Glomerular endothelial cell (primary cell): ENCODE results near the gene RENBP. TPM values are rescaled to one million over a fixed set of nuclear protein-coding genes. Genes with fewer than 3 reads are reported as not detected.
"Not testable (repeated sequence)": the region's sequence is repeated elsewhere in the genome, so short reads cannot be mapped to it uniquely, and the experiment has no call there.

ENCODE experiments used
- DNase-seq: peaks from one replicate; pipeline ENCODE4 v3.0.0-alpha.2; 2011; ENCODE audit warnings: low read depth, low spot score; ENCODE audit errors: extremely low read depth
- total RNA-seq: library from RNA; depleted of rRNA; stranded (reverse); fragments of >200 nt; gene quantifications from 2 replicates; pipeline ENCODE4 v1.2.3, GENCODE V29; 2015

The RENBP gene
- 19.0 and 23.7 TPM in 2 replicates for total RNA-seq

- no peak for DNase-seq
Observed at GRCh38 chrX:153944140-153944799, at the start of gene RENBP. Gene RENBP (minus strand): TSS chrX:153944643. CDS start chrX:153944610, 33 bp downstream.

GRCh38 chrX:153993978-153994377, 49.5 kb upstream of the RENBP start:
- DNase-seq: no peak

DNA sequence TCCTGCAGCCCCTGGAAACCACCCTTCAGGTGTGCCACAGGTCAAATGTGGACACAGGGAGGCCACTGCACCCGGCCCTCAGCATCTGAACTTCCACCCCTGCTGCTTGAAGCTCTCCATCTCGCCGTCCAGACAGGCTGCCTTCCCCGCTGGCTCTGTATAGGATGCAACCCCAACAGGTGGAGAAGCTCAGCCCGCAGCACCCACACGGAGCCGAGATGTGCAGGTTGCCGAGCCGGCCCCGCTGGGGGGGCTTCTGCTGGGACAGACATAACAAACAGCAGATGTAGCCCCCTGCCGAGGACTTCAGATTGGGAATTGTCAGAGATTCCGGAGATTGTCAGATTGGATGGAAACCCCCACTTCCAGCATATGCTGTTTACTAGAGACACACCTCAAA, 48.6 kb upstream of the RENBP start:
- no peak for DNase-seq

DNA sequence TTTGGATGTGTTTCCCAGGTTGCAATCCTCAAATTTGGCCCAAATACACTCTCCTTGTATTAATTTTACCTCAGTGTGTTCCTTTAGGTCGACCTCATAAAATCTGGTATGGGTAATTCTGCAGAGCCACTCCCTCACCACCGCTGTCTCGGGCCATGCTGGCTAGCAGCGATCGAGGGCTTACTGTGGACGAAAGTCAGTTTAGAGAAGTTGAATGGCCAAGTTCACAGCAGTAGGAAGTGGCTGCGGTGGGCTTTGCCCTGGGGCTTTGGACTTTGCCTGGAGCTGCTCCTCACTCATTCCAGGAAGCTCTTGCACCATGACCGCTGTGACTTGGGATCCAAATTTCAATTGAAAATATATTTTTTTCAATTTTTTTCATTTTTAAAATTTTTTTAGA, 47.7 kb upstream of the RENBP start:
- DNase-seq: no peak

- no peak for DNase-seq
Observed at GRCh38 chrX:153991013-153991580, 46.7 kb upstream of the RENBP start.

DNA sequence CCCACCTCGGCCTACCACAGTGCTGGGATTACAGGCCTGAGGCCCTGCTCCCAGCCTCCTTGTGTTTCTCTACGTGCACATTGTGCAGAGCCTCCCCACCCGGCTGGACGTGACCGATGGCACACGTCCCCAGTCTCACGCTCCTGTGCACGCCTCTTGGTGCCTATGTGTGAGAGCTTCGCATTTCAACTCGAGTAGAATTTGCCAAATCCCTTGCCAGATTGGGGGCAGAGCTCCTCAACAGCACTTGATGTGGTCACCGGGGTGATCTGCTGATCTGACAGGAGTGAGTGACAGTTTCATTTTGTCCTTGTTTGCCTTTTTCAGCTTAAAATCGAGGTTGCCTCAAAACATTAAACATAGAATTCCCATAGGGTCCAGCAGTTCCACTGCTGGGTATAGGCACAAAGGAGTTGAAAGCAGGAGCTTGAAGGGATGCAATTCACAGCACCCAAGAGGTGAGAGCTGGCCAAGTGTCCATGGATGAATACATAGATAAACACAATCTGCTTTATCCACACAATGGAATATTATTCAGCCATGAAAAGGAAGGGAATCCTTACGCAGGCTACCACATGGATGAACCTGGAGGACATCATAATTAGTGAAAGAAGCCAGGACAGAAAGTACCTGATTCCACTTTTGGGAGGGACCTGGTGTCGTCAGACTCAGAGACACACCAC, 45.7 kb upstream of the RENBP start:
- no peak for DNase-seq

DNA sequence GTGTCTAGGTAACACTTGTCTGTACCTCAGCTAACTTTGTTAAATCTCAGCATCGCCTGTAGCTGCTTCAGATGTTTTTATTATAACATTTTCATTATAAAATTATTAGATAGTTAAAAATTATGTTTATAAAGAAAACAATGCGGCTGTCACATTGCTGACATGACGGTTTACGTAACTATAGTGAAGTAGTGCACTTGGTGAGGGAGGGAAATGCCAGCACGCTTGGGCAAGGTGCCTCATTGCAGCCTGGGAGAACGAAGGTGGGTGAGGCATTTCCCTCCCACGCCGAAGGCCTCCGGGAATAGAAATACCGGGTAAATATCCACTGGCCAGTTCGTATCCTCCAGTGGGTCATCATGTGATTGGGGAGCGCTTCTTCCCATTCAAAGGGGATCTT, 44.0 kb upstream of the RENBP start:
- no peak for DNase-seq

- no peak for DNase-seq
Observed at GRCh38 chrX:153984351-153985178, 40.1 kb upstream of the RENBP start.

- DNase-seq: no peak
Observed at GRCh38 chrX:153983321-153983801, 38.9 kb upstream of the RENBP start.

DNA sequence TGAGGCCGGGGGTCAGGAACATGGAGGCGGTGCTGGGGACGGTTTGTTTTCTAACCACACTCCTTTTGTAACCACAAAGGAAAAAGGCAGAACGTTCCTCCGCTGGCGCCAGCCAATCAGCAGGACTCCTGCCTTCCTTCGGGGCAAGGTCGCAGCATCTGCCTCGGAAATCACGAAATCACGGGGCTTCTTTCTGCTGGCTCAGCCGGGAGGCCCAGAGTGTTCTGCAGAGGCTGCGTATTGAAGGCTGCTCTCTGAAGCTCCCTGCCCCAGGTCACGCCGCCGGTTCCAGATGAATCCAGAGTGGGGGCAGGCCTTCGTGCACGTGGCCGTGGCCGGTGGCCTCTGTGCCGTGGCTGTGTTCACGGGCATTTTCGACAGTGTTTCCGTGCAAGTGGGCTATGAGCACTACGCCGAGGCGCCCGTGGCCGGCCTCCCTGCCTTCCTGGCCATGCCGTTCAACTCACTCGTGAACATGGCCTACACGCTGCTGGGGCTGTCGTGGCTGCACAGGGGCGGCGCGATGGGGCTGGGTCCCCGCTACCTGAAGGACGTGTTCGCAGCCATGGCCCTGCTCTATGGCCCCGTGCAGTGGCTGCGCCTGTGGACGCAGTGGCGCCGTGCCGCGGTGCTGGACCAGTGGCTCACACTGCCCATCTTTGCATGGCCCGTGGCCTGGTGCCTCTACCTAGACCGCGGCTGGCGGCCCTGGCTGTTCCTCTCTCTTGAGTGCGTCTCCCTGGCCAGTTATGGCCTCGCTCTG, 37.5 kb upstream of the RENBP start:
- DNase-seq: no peak

DNA sequence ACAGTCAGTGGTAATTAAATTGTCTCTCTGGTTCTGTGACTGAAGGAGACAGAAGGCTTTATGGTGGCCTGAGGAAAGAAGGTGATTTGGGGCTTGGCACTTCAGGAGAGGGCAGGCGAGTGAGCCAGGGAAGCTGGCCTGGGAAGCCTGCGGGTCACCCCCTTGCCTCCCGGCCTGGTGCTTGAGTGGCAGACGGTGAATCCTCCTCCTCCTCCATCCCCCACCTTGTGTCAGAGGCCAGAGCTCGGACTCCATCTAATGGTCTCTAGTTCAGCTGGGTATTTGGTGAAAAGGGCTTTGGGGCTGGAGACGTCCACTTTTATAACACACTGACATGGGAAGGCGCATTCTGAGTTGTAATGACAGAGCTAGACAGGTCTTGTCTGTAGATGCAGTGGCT, 36.8 kb upstream of the RENBP start:
- no peak for DNase-seq

GRCh38 chrX:153980394-153980793, 36.0 kb upstream of the RENBP start:
- DNase-seq: not testable (repeated sequence)

GRCh38 chrX:153974726-153975286, 30.4 kb upstream of the RENBP start:
- DNase-seq: no peak

DNA sequence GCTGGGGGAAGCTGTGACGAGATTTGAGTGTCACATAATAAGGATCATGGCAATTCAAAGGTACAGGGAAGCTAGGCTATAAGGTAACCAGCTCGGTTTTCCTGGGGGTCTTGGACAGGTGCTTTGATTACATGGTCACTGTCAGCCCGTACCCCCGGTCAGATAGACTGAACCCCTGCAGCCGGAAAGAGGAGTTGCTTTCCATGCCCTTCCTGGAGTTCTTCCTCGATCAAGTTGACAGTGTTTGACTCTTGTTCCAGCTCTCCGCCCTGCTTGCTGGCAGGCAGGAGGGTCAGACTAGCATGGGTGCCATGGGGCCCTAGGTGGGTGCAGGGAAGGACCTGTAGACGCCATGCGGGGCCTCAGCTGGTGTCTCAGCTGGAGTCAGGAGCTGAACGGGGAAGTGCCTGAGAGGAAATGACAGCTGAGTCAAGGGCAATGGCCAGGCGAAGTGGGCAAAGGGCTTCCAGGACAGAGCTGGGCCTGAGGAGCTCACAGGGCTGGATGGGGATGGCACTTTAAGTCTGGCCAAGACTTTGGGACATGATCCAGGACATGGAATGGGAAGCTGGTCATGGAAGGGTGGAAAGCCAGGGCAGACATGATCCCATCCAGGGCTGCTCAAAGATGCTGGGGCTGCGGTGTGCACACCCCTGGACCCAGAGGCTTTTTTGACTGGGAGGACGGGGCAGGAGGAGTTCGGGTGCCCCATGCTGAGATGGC, 29.7 kb upstream of the RENBP start:
- DNase-seq: no peak

DNA sequence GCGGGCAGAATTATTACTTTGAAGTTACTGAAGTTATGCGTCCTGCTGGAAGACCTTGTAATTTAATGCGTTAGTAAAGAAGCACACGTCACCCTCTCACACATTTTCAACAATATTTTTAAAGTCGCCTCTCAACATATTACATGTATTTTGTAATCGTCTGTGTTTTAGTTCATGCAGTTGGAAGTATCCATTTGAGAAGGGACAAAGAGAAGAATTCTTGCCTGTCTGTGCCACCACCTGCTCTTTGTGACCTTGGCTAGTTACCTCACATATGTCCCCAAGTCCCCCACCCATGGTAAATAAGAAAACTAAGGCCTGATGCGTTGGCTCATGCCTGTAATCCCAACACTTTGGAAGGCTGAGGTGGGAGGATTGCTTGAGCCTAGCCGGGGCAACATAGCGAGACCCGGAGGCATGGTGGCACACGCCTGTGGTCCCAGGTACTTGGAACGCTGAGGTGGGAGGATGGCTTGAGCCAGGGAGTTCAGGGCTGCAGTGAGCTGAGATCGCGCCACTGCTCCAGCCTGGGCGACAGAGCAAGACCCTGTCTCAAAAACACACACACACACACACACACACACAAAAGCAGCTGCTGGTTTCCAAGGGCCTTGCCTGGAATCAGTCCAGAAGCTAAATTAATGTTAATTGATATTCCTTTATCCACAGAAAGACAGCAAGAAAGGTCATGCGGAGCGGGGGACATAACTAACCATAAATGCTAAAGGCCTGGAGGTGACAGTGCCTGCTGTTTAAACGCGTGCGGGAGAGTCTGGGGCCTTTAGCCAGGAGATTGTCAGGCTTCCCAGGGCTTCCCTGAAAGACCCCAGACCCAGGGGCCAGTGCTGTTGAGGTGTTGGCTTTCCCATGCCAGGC, 28.9 kb upstream of the RENBP start:
- DNase-seq: no peak

GRCh38 chrX:153972368-153973126, 28.1 kb upstream of the RENBP start, which contains the start of gene TMEM187:
Gene TMEM187 (plus strand): TSS chrX:153972754. CDS start chrX:153982063, 9,309 bp downstream.
- no peak for DNase-seq
